ENCODE measurements around the gene RXFP1.

GRCh38 chr4:158625544-158625943 lies 103.9 kb downstream of the RXFP1 start:
- no peak for TF ChIP-seq CTCF (IDR thresholded peaks at IDR 0.05)
- no peak for TF ChIP-seq EZH2phosphoT487 (IDR thresholded peaks at IDR 0.05; ENCODE audit: borderline replicate concordance, low read depth)
- no peak for TF ChIP-seq CHD2 (IDR thresholded peaks at IDR 0.05; ENCODE audit: low read length, partially characterized antibody)
- no peak for TF ChIP-seq YY1 (IDR thresholded peaks at IDR 0.05; ENCODE audit: low read depth)
- no peak for TF ChIP-seq REST (IDR thresholded peaks at IDR 0.05; ENCODE audit: low read depth, low read length)
- no peak for TF ChIP-seq MAX (IDR thresholded peaks at IDR 0.05; ENCODE audit: low read depth)
- TF ChIP-seq FOXM1 (IDR thresholded peaks at IDR 0.05; ENCODE audit: low read depth), result no peak
- TF ChIP-seq MXI1 (IDR thresholded peaks at IDR 0.05; ENCODE audit: low read depth, low read length), result no peak
- no peak for TF ChIP-seq NRF1 (IDR thresholded peaks at IDR 0.05; ENCODE audit: low read depth, low read length)
- no peak for TF ChIP-seq RAD21 (IDR thresholded peaks at IDR 0.05; ENCODE audit: low read length)
- TF ChIP-seq EP300 (IDR thresholded peaks at IDR 0.05; ENCODE audit: borderline replicate concordance in 1 of 2, low read depth in 1 of 2, low read length in 1 of 2), result no peak
- TF ChIP-seq GABPA (IDR thresholded peaks at IDR 0.05; ENCODE audit: low read depth), result no peak
- TF ChIP-seq RCOR1 (IDR thresholded peaks at IDR 0.05; ENCODE audit: low read length), result no peak

Data from SK-N-SH (cell line).